ENCODE results near the gene CCDC71.

CCDC71 gene

GRCh38 chr3:49171119-49171774 lies 5.1 kb upstream of the CCDC71 start, which contains the start of gene KLHDC8B:
Gene KLHDC8B, plus strand, starts transcription at chr3:49171598. Its CDS starts 1,172 bp downstream, at chr3:49172770.
- no peaks in the 10 kb centered on the region for H4K20me1 ChIP-seq (ENCODE audit: insufficient read depth, low read length)
- H3K9ac ChIP-seq (ENCODE audit: low read length), result peak within 1 kb of the TSS; percentile 48; the same call in 1 of the 2 replicates
- TF ChIP-seq EZH2phosphoT487 (IDR thresholded peaks at IDR 0.05; ENCODE audit: low read length) (no peak), CTCF (IDR thresholded peaks at IDR 0.05; ENCODE audit: low read length) (peak; percentile 94)
- DNase-seq, result peak; percentile 68
- H3K9me2 ChIP-seq (replicated peaks; ENCODE audit: insufficient read depth, low read length), result no peaks in the 10 kb centered on the region
- no peaks in the 10 kb centered on the region for H3K9me3 ChIP-seq (replicated peaks; ENCODE audit: insufficient read depth, low read length)
- no peak within 1 kb of the TSS for H3K27ac ChIP-seq (ENCODE audit: low read length)
- no peaks in the 10 kb centered on the region for H3K36me3 ChIP-seq (replicated peaks; ENCODE audit: insufficient read depth, low read length)
- peak within 1 kb of the TSS; percentile 98 for H2AFZ ChIP-seq (ENCODE audit: low read length)
- peaks cover 5% of the 10 kb centered on the region; the same call in 1 of the 2 replicates for H3K4me1 ChIP-seq (ENCODE audit: low read length)
- 0 out of 2 replicates have a peak, but pooled peaks cover 3% of the 10 kb centered on the region for H3K79me2 ChIP-seq (ENCODE audit: low read length)
- peak within 1 kb of the TSS; percentile 89 for H3K4me2 ChIP-seq (ENCODE audit: low read depth, low read length)
- no peaks in the 10 kb centered on the region for H3F3A ChIP-seq (ENCODE audit: insufficient read depth, low read length)
- peak within 1 kb of the TSS; percentile 86 for H3K4me3 ChIP-seq (ENCODE audit: low read length)
- H3K27me3 ChIP-seq (replicated peaks; ENCODE audit: insufficient read depth, low read length), result no peaks in the 10 kb centered on the region; the same call in 1 of the 2 replicates

- no peaks in the 10 kb centered on the region for H3K36me3 ChIP-seq (replicated peaks; ENCODE audit: insufficient read depth, low read length)
- peak overlapping the region; percentile 89 for H3K4me2 ChIP-seq (ENCODE audit: low read depth, low read length)
- H3K9me3 ChIP-seq (replicated peaks; ENCODE audit: insufficient read depth, low read length), result no peaks in the 10 kb centered on the region
- H3K27me3 ChIP-seq (replicated peaks; ENCODE audit: insufficient read depth, low read length), result no peaks in the 10 kb centered on the region; the same call in 1 of the 2 replicates
- H3K4me3 ChIP-seq (ENCODE audit: low read length), result peak overlapping the region; percentile 86
- H2AFZ ChIP-seq (ENCODE audit: low read length), result peak overlapping the region; percentile 98
- no peaks in the 10 kb centered on the region for H4K20me1 ChIP-seq (ENCODE audit: insufficient read depth, low read length)
- no peaks in the 10 kb centered on the region for H3F3A ChIP-seq (ENCODE audit: insufficient read depth, low read length)
- no peak for TF ChIP-seq EZH2phosphoT487 (IDR thresholded peaks at IDR 0.05; ENCODE audit: low read length)
- no peak for TF ChIP-seq CTCF (IDR thresholded peaks at IDR 0.05; ENCODE audit: low read length)
- no peak for TF ChIP-seq EZH2 (optimal IDR thresholded peaks at IDR 0.05; ENCODE audit: low read depth, low read length)
- H3K9ac ChIP-seq (ENCODE audit: low read length), result peak overlapping the region; percentile 48; the same call in 1 of the 2 replicates
- H3K79me2 ChIP-seq (ENCODE audit: low read length), result peaks cover 5% of the 10 kb centered on the region
- no peaks in the 10 kb centered on the region for H3K9me2 ChIP-seq (replicated peaks; ENCODE audit: insufficient read depth, low read length)
- H3K27ac ChIP-seq (ENCODE audit: low read length), result no peak overlapping the region
- no peak for DNase-seq
- H3K4me1 ChIP-seq (ENCODE audit: low read length), result peaks cover 5% of the 10 kb centered on the region; the same call in 1 of the 2 replicates
These were observed 4.6 kb upstream of the CCDC71 start for GRCh38 chr3:49170744-49171118.

GRCh38 chr3:49166752-49167556 lies 823 bp upstream of the CCDC71 start:
- no peak overlapping the region for H3K27ac ChIP-seq (ENCODE audit: low read length)
- H3K36me3 ChIP-seq (replicated peaks; ENCODE audit: insufficient read depth, low read length), result no peaks in the 10 kb centered on the region; the same call in 1 of the 2 replicates
- TF ChIP-seq CTCF (IDR thresholded peaks at IDR 0.05; ENCODE audit: low read length) (no peak), EZH2phosphoT487 (IDR thresholded peaks at IDR 0.05; ENCODE audit: low read length) (no peak), EZH2 (optimal IDR thresholded peaks at IDR 0.05; ENCODE audit: low read depth, low read length) (no peak)
- no peaks in the 10 kb centered on the region; the same call in 1 of the 2 replicates for H3K27me3 ChIP-seq (replicated peaks; ENCODE audit: insufficient read depth, low read length)
- H3K4me1 ChIP-seq (ENCODE audit: low read length), result peaks cover 5% of the 10 kb centered on the region; the same call in 1 of the 2 replicates
- H3K9me3 ChIP-seq (replicated peaks; ENCODE audit: insufficient read depth, low read length), result no peaks in the 10 kb centered on the region
- H2AFZ ChIP-seq (ENCODE audit: low read length), result peak overlapping the region; percentile 100
- H3K4me2 ChIP-seq (ENCODE audit: low read depth, low read length), result peak overlapping the region; percentile 70
- peak overlapping the region; percentile 9; the same call in 1 of the 2 replicates for H3K9ac ChIP-seq (ENCODE audit: low read length)
- no peaks in the 10 kb centered on the region for H4K20me1 ChIP-seq (ENCODE audit: insufficient read depth, low read length)
- no peak for DNase-seq
- no peaks in the 10 kb centered on the region for H3K9me2 ChIP-seq (replicated peaks; ENCODE audit: insufficient read depth, low read length)
- H3K79me2 ChIP-seq (ENCODE audit: low read length), result peaks cover 15% of the 10 kb centered on the region
- H3K4me3 ChIP-seq (ENCODE audit: low read length), result peak overlapping the region; percentile 57
- H3F3A ChIP-seq (ENCODE audit: insufficient read depth, low read length), result 0 out of 2 replicates have a peak, but pooled peaks cover 3% of the 10 kb centered on the region
